HepG2 (cell line): ENCODE data around the gene ANKRD11. TPM values are rescaled to one million over a fixed set of nuclear protein-coding genes. Genes with fewer than 3 reads are reported as not detected.
A peak's percentile ranks its signal among the peaks of the same experiment; 100 is the strongest.

Source experiments
- ATF1 ChIP-seq: IDR thresholded peaks from 2 replicates; pipeline ENCODE4 v1.6.1; 2016; ENCODE audit warnings: mild to moderate bottlenecking, control low read depth
- ATF7-NPFF ChIP-seq: sonication (generic); formaldehyde crosslinking; IDR thresholded peaks from 2 replicates; pipeline ENCODE4 v1.8.1; 2023; ENCODE audit warnings: mild to moderate bottlenecking, low read depth, missing genetic modification reagents, moderate library complexity
- CEBPZ ChIP-seq: IDR thresholded peaks from 2 replicates; pipeline ENCODE4 v1.6.1; 2012; ENCODE audit warnings: low read length, improper control_type of control experiment
- HINFP ChIP-seq: sonication (generic); formaldehyde crosslinking; IDR thresholded peaks from 2 replicates; pipeline ENCODE4 v1.4.0; 2020; ENCODE audit warnings: low read depth, mild to moderate bottlenecking, missing genetic modification reagents
- HIVEP1 ChIP-seq: sonication (generic); formaldehyde crosslinking; IDR thresholded peaks from 2 replicates; pipeline ENCODE4 v1.4.0; 2020; ENCODE audit warnings: mild to moderate bottlenecking, missing genetic modification reagents
- IRF9 ChIP-seq: sonication (generic); formaldehyde crosslinking; IDR thresholded peaks from 2 replicates; pipeline ENCODE4 v1.8.0; 2022; ENCODE audit warnings: missing genetic modification reagents, mild to moderate bottlenecking, borderline replicate concordance
- MXD4 ChIP-seq: IDR thresholded peaks from 2 replicates; pipeline ENCODE4 v1.6.1; 2016; ENCODE audit warnings: mild to moderate bottlenecking, missing biosample characterization, missing genetic modification reagents
- NCOA1 ChIP-seq: sonication (generic); formaldehyde crosslinking; IDR thresholded peaks from 2 replicates; pipeline ENCODE4 v1.9.0; 2021; ENCODE audit warnings: missing genetic modification reagents
- NFYB ChIP-seq: sonication (generic); formaldehyde crosslinking; IDR thresholded peaks from 2 replicates; pipeline ENCODE4 v1.4.0; 2020; ENCODE audit warnings: missing genetic modification reagents
- SKI ChIP-seq: fragments of 450-650 bp; IDR thresholded peaks from one replicate; pipeline ENCODE4 v1.6.1; 2018; ENCODE audit warnings: mild to moderate bottlenecking; ENCODE audit not compliant: partially characterized antibody
- SNAPC2 ChIP-seq: sonication (generic); formaldehyde crosslinking; IDR thresholded peaks from 2 replicates; pipeline ENCODE4 v1.8.1; 2022; ENCODE audit warnings: mild to moderate bottlenecking, missing genetic modification reagents
- TBX3 ChIP-seq: fragments of 450-650 bp; IDR thresholded peaks from 2 replicates; pipeline ENCODE4 v1.6.1; 2017; ENCODE audit warnings: antibody characterized with exemption, mild to moderate bottlenecking, inconsistent platforms, borderline replicate concordance
- TOE1 ChIP-seq: sonication (generic); formaldehyde crosslinking; IDR thresholded peaks from 2 replicates; pipeline ENCODE4 v1.4.0; 2020; ENCODE audit warnings: mild to moderate bottlenecking, missing genetic modification reagents
- ZBTB39 ChIP-seq: sonication (generic); formaldehyde crosslinking; IDR thresholded peaks from 2 replicates; pipeline ENCODE4 v1.5.0; 2020; ENCODE audit warnings: missing genetic modification reagents
- ZNF331 ChIP-seq: sonication (generic); formaldehyde crosslinking; IDR thresholded peaks from 2 replicates; pipeline ENCODE4 v1.4.0; 2020; ENCODE audit warnings: missing genetic modification reagents
- ZNF362 ChIP-seq: sonication (generic); formaldehyde crosslinking; IDR thresholded peaks from 2 replicates; pipeline ENCODE4 v1.4.0; 2020; ENCODE audit warnings: missing genetic modification reagents, mild to moderate bottlenecking, borderline replicate concordance
- ZNF484 ChIP-seq: sonication (generic); formaldehyde crosslinking; IDR thresholded peaks from 2 replicates; pipeline ENCODE4 v1.5.1; 2020; ENCODE audit warnings: mild to moderate bottlenecking, low read depth, missing genetic modification reagents, borderline replicate concordance
- ZNF543 ChIP-seq: sonication (generic); formaldehyde crosslinking; IDR thresholded peaks from 2 replicates; pipeline ENCODE4 v1.4.0; 2020; ENCODE audit warnings: mild to moderate bottlenecking, missing genetic modification reagents
- ZNF570 ChIP-seq: sonication (generic); formaldehyde crosslinking; IDR thresholded peaks from 2 replicates; pipeline ENCODE4 v1.4.0; 2020; ENCODE audit warnings: mild to moderate bottlenecking, missing genetic modification reagents, borderline replicate concordance
- ZNF770 ChIP-seq: sonication (generic); formaldehyde crosslinking; IDR thresholded peaks from 2 replicates; pipeline ENCODE4 v1.5.0; 2020; ENCODE audit warnings: mild to moderate bottlenecking, missing genetic modification reagents
- polyA plus RNA-seq, 8 experiments: library from polyadenylated mRNA; depleted of rRNA in 3 of 8; stranded (reverse) in 7 of 8; unstranded in 1 of 8; fragments of >200 nt; fragmentation: Illumina TruSeq in 4 of 8; extraction: Trizol in 4 of 8; gene quantifications; 2 replicates each; pipeline versions ENCODE4 v1.2.1 to v1.2.3, GENCODE V29; 2011 to 2016; ENCODE audit warnings: low read depth in 4 of 8, missing spikeins in 1 of 8, mixed read lengths in 1 of 8; ENCODE audit not compliant: insufficient read depth in 1 of 8
- total RNA-seq, 5 experiments: library from RNA; depleted of rRNA; stranded (reverse); fragments of >200 nt; fragmentation: Illumina TruSeq; extraction: Trizol; gene quantifications; 2 replicates each; pipeline ENCODE4 v1.2.3, GENCODE V29; 2016; ENCODE audit warnings: low read depth in 1 of 5

ANKRD11 gene
- total and polyA plus RNA-seq, 2 of the 13 experiments (the other 11 are each of a cell fraction or from before 2014, with no cell fraction given) = 21.4 to 38.4 TPM

- no peak for TF ChIP-seq ZNF770
- TF ChIP-seq TBX3 = no peak
- no peak for TF ChIP-seq HIVEP1 (CRISPR knock-in tag)
- TF ChIP-seq MXD4 = no peak
- no peak for TF ChIP-seq NFYB (CRISPR knock-in tag)
- TF ChIP-seq ZNF362 (CRISPR knock-in tag) = peak; percentile 73; the same call in 1 of the 2 replicates
- no peak for TF ChIP-seq ATF7-NPFF (CRISPR knock-in tag)
- TF ChIP-seq ZNF570 (CRISPR knock-in tag) = no peak
- TF ChIP-seq NCOA1 = no peak
- no peak for TF ChIP-seq ZNF484 (CRISPR knock-in tag)
- TF ChIP-seq HINFP (CRISPR knock-in tag) = no peak
- no peak for TF ChIP-seq ZBTB39 (CRISPR knock-in tag)
- TF ChIP-seq ZNF543 (CRISPR knock-in tag) = no peak
- peak; percentile 30 for TF ChIP-seq SKI
- peak; percentile 73 for TF ChIP-seq ATF1 (CRISPR knock-in tag)
- no peak for TF ChIP-seq TOE1 (CRISPR knock-in tag)
- TF ChIP-seq CEBPZ = no peak
- TF ChIP-seq ZNF331 (CRISPR knock-in tag) = peak; percentile 12; the same call in 1 of the 2 replicates
- no peak for TF ChIP-seq IRF9 (CRISPR knock-in tag)
- TF ChIP-seq SNAPC2 (CRISPR knock-in tag) = no peak
Measured at GRCh38 chr16:89418352-89418751, 72.0 kb downstream of the ANKRD11 start (continued).
